ENCODE results near the gene TSR3. TPM values are rescaled to one million over a fixed set of nuclear protein-coding genes. Genes with fewer than 3 reads are reported as not detected.

TSR3 gene
- total RNA-seq, 1 experiment from 2014 or later: 58.8 TPM

- Histone ChIP-seq H2BK12ac (ENCODE audit: insufficient read length, low read depth, low read length) (no peak overlapping the region), H2BK20ac (ENCODE audit: low read depth, low read length, poor library complexity, severe bottlenecking) (no peak overlapping the region), H3K4ac (ENCODE audit: low read depth, low read length) (no peak overlapping the region), H3K27ac (ENCODE audit: insufficient read length, low read depth, low read length) (no peak overlapping the region), H3K9me3 (ENCODE audit: control insufficient read depth, low read depth, low read length) (no peaks in the 10 kb centered on the region), H3K18ac (ENCODE audit: insufficient read length, low read depth, low read length) (no peak overlapping the region), H3K23ac (ENCODE audit: insufficient read length, low read depth, low read length) (no peak overlapping the region), H2AK5ac (ENCODE audit: insufficient read length, low read length) (no peak overlapping the region), H2AFZ (ENCODE audit: low read length) (no peak overlapping the region), H3K79me2 (ENCODE audit: insufficient read depth, low read length) (no peaks in the 10 kb centered on the region), H4K91ac (ENCODE audit: insufficient read length, low read depth, low read length) (no peak overlapping the region), H2BK120ac (ENCODE audit: low read depth, low read length, poor library complexity, severe bottlenecking) (no peak overlapping the region), H3K27me3 (ENCODE audit: insufficient read depth, low read length) (no peaks in the 10 kb centered on the region), H3K79me1 (ENCODE audit: insufficient read depth, low read depth, low read length, poor library complexity, severe bottlenecking) (no peaks in the 10 kb centered on the region), H3K4me1 (ENCODE audit: insufficient read depth, low read length) (no peaks in the 10 kb centered on the region), H3K9ac (ENCODE audit: extremely low read depth, insufficient read length, low read length) (no peak overlapping the region), H4K5ac (ENCODE audit: insufficient read length, low read depth, low read length) (no peak overlapping the region), H3K23me2 (ENCODE audit: insufficient read length, low read depth, low read length, poor library complexity, severe bottlenecking) (no peaks in the 10 kb centered on the region), H2BK5ac (ENCODE audit: insufficient read length, low read length) (no peak overlapping the region), H3K56ac (ENCODE audit: insufficient read length, low read depth, low read length) (no peak overlapping the region), H4K20me1 (ENCODE audit: control insufficient read depth, insufficient read depth, insufficient read length) (no peaks in the 10 kb centered on the region), H3K14ac (ENCODE audit: insufficient read depth, low read length) (no peak overlapping the region), H3K4me2 (ENCODE audit: insufficient read depth, insufficient read length, low read length) (no peak overlapping the region), H4K8ac (replicated peaks; ENCODE audit: insufficient read length, low read depth, low read length) (no peak overlapping the region), H2BK15ac (ENCODE audit: low read depth, low read length) (no peak overlapping the region), H3T11ph (ENCODE audit: low read length) (no peak overlapping the region)
- Mint-ChIP-seq H3K4me1 (peaks cover 6 to 7% of the 10 kb centered on the region in 2 experiments), H3K27me3 (ENCODE audit: low read depth) (peaks cover 11% of the 10 kb centered on the region), H3K27ac (no peak overlapping the region), H3K4me3 (no peak overlapping the region), H3K9me3 (no peaks in the 10 kb centered on the region), H3K36me3 (ENCODE audit: insufficient read depth in 1 of 3, low read depth in 3 of 3) (peaks cover 3 to 18% (median 12%) of the 10 kb centered on the region in 3 experiments; a peak in 5 of 7 replicates)
- no peak for TF ChIP-seq CTCF (conservative IDR thresholded peaks at IDR 0.05)
- WGBS (ENCODE audit: extremely low coverage, insufficient read length, low lambda C conversion rate): no CpG with 5 or more reads among the region's 31 CpGs
- DNase-seq: no peak
Measured at GRCh38 chr16:1345651-1346421, 5.8 kb downstream of the TSR3 start.
